K562 (cell line): Measurements from ENCODE around the gene KCNJ8. TPM values are rescaled to one million over a fixed set of nuclear protein-coding genes. Genes with fewer than 3 reads are reported as not detected.

Experiments used
- ATAC-seq: fragments of 200-7000 bp; cut with Tn5 transposase; 3 replicates; pipeline ENCODE4 v1.9.1; 2020; ENCODE audit warnings: moderate library complexity
- BruUV-seq: library from RNA; stranded (reverse); fragments of 400-500 nt; replicated peaks from 2 replicates; lab custom pipeline; 2021; lab: Mats Ljungman, UMichigan
- CTCF ChIA-PET: fragments of 300-600 bp; formaldehyde crosslinking; extraction: SDS; loops from one replicate; lab custom pipeline; 2021; ENCODE audit warnings: low intra/inter-chr PET ratio; lab: Yijun Ruan, JAX
- POLR2A ChIA-PET: fragments of 300-600, 350-650 bp; sonication (Branson Sonifier 250); formaldehyde crosslinking; extraction: SDS; loops from one replicate; lab custom pipeline; 2021; ENCODE audit warnings: antibody characterized with exemption, inconsistent platforms; lab: Yijun Ruan, JAX
- DNase-seq, 4 experiments: peaks; one replicate each; pipeline versions ENCODE4 v3.0.0 to v3.0.0-alpha.2; 2011 to 2018; ENCODE audit warnings: low spot score in 3 of 4, mixed read lengths in 3 of 4; ENCODE audit errors: extremely low read depth in 1 of 4
- FAIRE-seq: peaks from 2 replicates; lab custom pipeline; 2011; peaks lifted over from hg19 to GRCh38; lab: Jason Lieb, UNC
- H2AFZ ChIP-seq: 2 replicates; pipeline ENCODE4 v1.6.0; 2011; ENCODE audit warnings: low read depth, low read length, control low read depth, inconsistent platforms
- H3K27ac ChIP-seq: fragments of 200-600 bp; 3 replicates; pipeline ENCODE4 v1.8.0; 2011; ENCODE audit warnings: low read depth, mild to moderate bottlenecking, control low read depth, inconsistent platforms, low read length, moderate library complexity, mixed read lengths; ENCODE audit errors: extremely low read depth
- H3K27me3 ChIP-seq, 2 experiments: fragments of 300-600 bp in 1 of 2; 2 replicates in 1 of 2; 3 replicates in 1 of 2; pipeline versions ENCODE4 v1.6.0 to v1.8.0; 2011; ENCODE audit warnings: inconsistent platforms in 2 of 2, low read length in 2 of 2, mild to moderate bottlenecking in 1 of 2, mixed read lengths in 1 of 2, moderate library complexity in 1 of 2; ENCODE audit not compliant: control insufficient read depth in 2 of 2, insufficient read depth in 2 of 2
- H3K36me3 ChIP-seq: fragments of 300-600 bp; 3 replicates; pipeline ENCODE4 v1.8.0; 2011; ENCODE audit warnings: mild to moderate bottlenecking, low read length, inconsistent platforms; ENCODE audit not compliant: control insufficient read depth, insufficient read depth
- H3K4me1 ChIP-seq, 2 experiments: fragments of 200-600 bp in 1 of 2; replicated peaks in 1 of 2; 2 replicates in 1 of 2; 3 replicates in 1 of 2; pipeline versions ENCODE4 v1.5.1 to v1.8.0; 2011; ENCODE audit warnings: inconsistent platforms in 2 of 2, low read length in 2 of 2, mild to moderate bottlenecking in 1 of 2, mixed read lengths in 1 of 2, moderate library complexity in 1 of 2; ENCODE audit not compliant: control insufficient read depth in 2 of 2, insufficient read depth in 2 of 2
- H3K4me2 ChIP-seq: 2 replicates; pipeline ENCODE4 v1.6.1; 2011; ENCODE audit warnings: low read length, control low read depth, inconsistent platforms, mixed read lengths; ENCODE audit not compliant: insufficient read depth
- H3K4me3 ChIP-seq: fragments of 200-600 bp; sonication (generic), shearing (Covaris generic); 2 replicates; pipeline ENCODE4 v1.5.1; 2016; ENCODE audit warnings: control low read depth, inconsistent platforms
- H3K79me2 ChIP-seq: fragments of 200-600 bp; 3 replicates; pipeline ENCODE4 v1.8.0; 2011; ENCODE audit warnings: low read length, inconsistent platforms; ENCODE audit not compliant: control insufficient read depth, insufficient read depth
- H3K9ac ChIP-seq, 2 experiments: 2 replicates each; pipeline versions ENCODE4 v1.6.0 to v1.6.1; 2011; ENCODE audit warnings: low read depth in 2 of 2, low read length in 2 of 2, control low read depth in 1 of 2, inconsistent platforms in 1 of 2, mild to moderate bottlenecking in 1 of 2, mixed read lengths in 1 of 2; ENCODE audit not compliant: insufficient read depth in 1 of 2
- H3K9me1 ChIP-seq: one replicate; pipeline ENCODE4 v1.6.0; 2011; ENCODE audit warnings: inconsistent platforms, mild to moderate bottlenecking, low read length, moderate library complexity; ENCODE audit not compliant: control insufficient read depth, insufficient read depth
- H3K9me3 ChIP-seq: replicated peaks from 2 replicates; pipeline ENCODE4 v1.5.1; 2011; ENCODE audit warnings: low read depth, low read length, inconsistent platforms; ENCODE audit not compliant: control insufficient read depth, insufficient read depth
- H4K20me1 ChIP-seq: replicated peaks from 2 replicates; pipeline ENCODE4 v1.6.1; 2011; ENCODE audit warnings: low read length, inconsistent platforms, mixed read lengths; ENCODE audit not compliant: control insufficient read depth, insufficient read depth
- KDM2B ChIP-seq: fragments of 250-450 bp; sonication (Bioruptor Pico); IDR thresholded peaks from 2 replicates; pipeline ENCODE4 v1.8.0; 2021; ENCODE audit warnings: mild to moderate bottlenecking, moderate library complexity
- NFIX ChIP-seq: fragments of 250-450 bp; sonication (Bioruptor Pico); IDR thresholded peaks from 2 replicates; pipeline ENCODE4 v1.4.0; 2020; ENCODE audit warnings: low read depth, mild to moderate bottlenecking, moderate library complexity
- PHB2 ChIP-seq: fragments of 450-650 bp; IDR thresholded peaks from 2 replicates; pipeline ENCODE4 v1.6.1; 2017; ENCODE audit warnings: low read depth
- STAG1 ChIP-seq: sonication (generic); formaldehyde crosslinking; IDR thresholded peaks from 2 replicates; pipeline ENCODE4 v1.5.0; 2020; ENCODE audit warnings: missing genetic modification reagents, borderline replicate concordance
- ZNF143 ChIP-seq: sonication (generic); formaldehyde crosslinking; IDR thresholded peaks from 2 replicates; pipeline ENCODE4 v1.9.0; 2022; ENCODE audit warnings: mild to moderate bottlenecking, missing genetic modification reagents
- ZNF76 ChIP-seq: fragments of 250-450 bp; sonication (Bioruptor Pico); IDR thresholded peaks from 2 replicates; pipeline ENCODE4 v1.4.0; 2020; ENCODE audit warnings: mild to moderate bottlenecking, moderate library complexity, borderline replicate concordance
- WGBS: fragments of 100-300 bp; shearing (Covaris generic); methylation state at CpG from one replicate; pipeline ENCODE4 v1.1.6; 2016; ENCODE audit warnings: low coverage, mixed read lengths; ENCODE audit not compliant: insufficient coverage; ENCODE audit errors: missing lambda C conversion rate; 5-methylcytosine and 5-hydroxymethylcytosine counted together
- in situ Hi-C: fragments of 300-500 bp; cut with MboI; formaldehyde crosslinking; loops from 4 replicates; pipeline ENCODE4 v1.15.0; 2018; ENCODE audit warnings: inconsistent platforms, mixed read lengths
- intact Hi-C: fragments of 100-400 bp; cut with micrococcal nuclease; formaldehyde crosslinking; loops from 2 replicates; pipeline ENCODE4 v1.14.2; 2022
- polyA plus RNA-seq, 8 experiments: library from polyadenylated mRNA; depleted of rRNA in 4 of 8; stranded (reverse) in 5 of 8; unstranded in 3 of 8; fragments of >200 nt; fragmentation: Nextera tagmentation in 2 of 8; fragmentation: Illumina TruSeq in 1 of 8; extraction: Ambion mirVana in 2 of 8; extraction: Trizol in 1 of 8; gene quantifications; 2 replicates each; pipeline versions ENCODE4 v1.2.1 to v1.2.3, GENCODE V29; 2011 to 2014; ENCODE audit warnings: inconsistent platforms in 1 of 8, missing spikeins in 1 of 8
- total RNA-seq, 7 experiments: library from RNA; depleted of rRNA in 6 of 7; stranded (reverse); fragments of >200 nt in 6 of 7; fragmentation: Illumina TruSeq in 2 of 7; extraction: Trizol in 2 of 7; gene quantifications; 2 replicates each; pipeline versions ENCODE4 v1.2.1 to v1.2.3, GENCODE V29; 2011 to 2021; ENCODE audit warnings: low replicate concordance in 1 of 7
- TF ChIP-seq, protein P1 (sequence below): sonication (generic); formaldehyde crosslinking; IDR thresholded peaks from 2 replicates; pipeline ENCODE4 v1.8.0; 2022; ENCODE audit warnings: missing genetic modification reagents, mild to moderate bottlenecking, moderate library complexity, borderline replicate concordance
- TF ChIP-seq, protein P2 (sequence below): fragments of 450-650 bp; formaldehyde crosslinking; conservative IDR thresholded peaks from 2 replicates; pipeline ENCODE4 v1.4.0; 2022; ENCODE audit warnings: mild to moderate bottlenecking, missing genetic modification characterization
- TF ChIP-seq, protein P3 (sequence below), 2 experiments: fragments of 450-650 bp; conservative IDR thresholded peaks; 2 replicates each; pipeline ENCODE4 v1.6.1; 2017; ENCODE audit warnings: mild to moderate bottlenecking in 2 of 2, moderate library complexity in 2 of 2

Gene KCNJ8
- total and polyA plus RNA-seq, 9 of the 15 experiments (the other 6 are each of a cell fraction or from before 2014, with no cell fraction given): 0.28 to 3.6 (median 1.1) TPM

DNA sequence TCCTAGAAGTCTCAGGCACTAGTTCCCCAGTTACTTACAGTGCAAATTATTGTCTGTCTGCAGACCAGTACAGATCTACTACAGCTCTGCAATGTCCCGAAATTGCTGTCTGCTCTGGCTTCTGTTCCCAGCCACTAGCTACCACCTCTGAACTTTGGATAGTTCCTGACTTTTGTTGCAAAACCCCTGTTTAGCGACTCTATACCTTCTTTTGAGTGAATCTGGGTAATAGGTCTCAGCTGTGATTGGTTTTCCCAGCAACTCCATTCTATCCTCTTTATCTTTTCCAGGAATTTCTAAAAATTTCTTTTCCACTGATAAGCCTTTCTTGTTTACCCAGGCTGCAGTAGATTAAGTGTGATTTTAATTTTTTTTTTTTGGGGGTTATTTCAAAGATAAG is 16.8 kb downstream of the KCNJ8 start (continued):
- TF ChIP-seq, protein P1, sequence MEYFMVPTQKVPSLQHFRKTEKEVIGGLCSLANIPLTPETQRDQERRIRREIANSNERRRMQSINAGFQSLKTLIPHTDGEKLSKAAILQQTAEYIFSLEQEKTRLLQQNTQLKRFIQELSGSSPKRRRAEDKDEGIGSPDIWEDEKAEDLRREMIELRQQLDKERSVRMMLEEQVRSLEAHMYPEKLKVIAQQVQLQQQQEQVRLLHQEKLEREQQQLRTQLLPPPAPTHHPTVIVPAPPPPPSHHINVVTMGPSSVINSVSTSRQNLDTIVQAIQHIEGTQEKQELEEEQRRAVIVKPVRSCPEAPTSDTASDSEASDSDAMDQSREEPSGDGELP: no peak

DNA sequence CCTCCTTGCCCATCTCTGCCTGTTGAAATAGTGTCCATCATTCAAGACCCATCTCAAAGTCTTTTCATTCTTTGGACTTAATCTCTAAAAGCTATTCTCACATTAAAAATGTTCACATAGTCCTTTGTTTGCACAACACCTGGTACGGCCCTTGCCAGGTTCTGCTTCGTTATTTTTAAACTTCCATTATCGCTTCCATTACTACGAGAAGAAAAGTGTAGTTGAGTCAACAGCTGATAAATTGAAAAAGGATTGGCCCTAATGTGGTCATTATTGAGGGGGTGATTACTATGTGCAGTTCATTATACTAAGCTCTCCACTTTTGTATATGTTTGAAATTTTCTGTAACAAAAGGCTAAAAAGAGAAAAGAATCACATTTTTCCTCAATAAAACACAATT is 17.8 kb downstream of the KCNJ8 start:
- TF ChIP-seq ZNF76 (CRISPR knock-in tag) (no peak), PHB2 (no peak), STAG1 (no peak), NFIX (CRISPR knock-in tag) (no peak), KDM2B (no peak), ZNF143 (CRISPR knock-in tag) (no peak)
- TF ChIP-seq, protein P2, sequence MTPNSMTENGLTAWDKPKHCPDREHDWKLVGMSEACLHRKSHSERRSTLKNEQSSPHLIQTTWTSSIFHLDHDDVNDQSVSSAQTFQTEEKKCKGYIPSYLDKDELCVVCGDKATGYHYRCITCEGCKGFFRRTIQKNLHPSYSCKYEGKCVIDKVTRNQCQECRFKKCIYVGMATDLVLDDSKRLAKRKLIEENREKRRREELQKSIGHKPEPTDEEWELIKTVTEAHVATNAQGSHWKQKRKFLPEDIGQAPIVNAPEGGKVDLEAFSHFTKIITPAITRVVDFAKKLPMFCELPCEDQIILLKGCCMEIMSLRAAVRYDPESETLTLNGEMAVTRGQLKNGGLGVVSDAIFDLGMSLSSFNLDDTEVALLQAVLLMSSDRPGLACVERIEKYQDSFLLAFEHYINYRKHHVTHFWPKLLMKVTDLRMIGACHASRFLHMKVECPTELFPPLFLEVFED (CRISPR knock-in tag): no peak
- TF ChIP-seq, protein P3, sequence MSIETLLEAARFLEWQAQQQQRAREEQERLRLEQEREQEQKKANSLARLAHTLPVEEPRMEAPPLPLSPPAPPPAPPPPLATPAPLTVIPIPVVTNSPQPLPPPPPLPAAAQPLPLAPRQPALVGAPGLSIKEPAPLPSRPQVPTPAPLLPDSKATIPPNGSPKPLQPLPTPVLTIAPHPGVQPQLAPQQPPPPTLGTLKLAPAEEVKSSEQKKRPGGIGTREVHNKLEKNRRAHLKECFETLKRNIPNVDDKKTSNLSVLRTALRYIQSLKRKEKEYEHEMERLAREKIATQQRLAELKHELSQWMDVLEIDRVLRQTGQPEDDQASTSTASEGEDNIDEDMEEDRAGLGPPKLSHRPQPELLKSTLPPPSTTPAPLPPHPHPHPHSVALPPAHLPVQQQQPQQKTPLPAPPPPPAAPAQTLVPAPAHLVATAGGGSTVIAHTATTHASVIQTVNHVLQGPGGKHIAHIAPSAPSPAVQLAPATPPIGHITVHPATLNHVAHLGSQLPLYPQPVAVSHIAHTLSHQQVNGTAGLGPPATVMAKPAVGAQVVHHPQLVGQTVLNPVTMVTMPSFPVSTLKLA (conservative IDR thresholded peaks at IDR 0.05): no peak

More for the DNA sequence above, 17.8 kb downstream of the KCNJ8 start:
- BruUV-seq: no TSS peak
- Histone ChIP-seq H4K20me1 (no peaks in the 10 kb centered on the region), H3K4me1 (no peaks in the 10 kb centered on the region; a peak in 1 of 5 replicates), H3K4me3 (no peak overlapping the region), H3K9me1 (no peaks in the 10 kb centered on the region), H3K79me2 (no peaks in the 10 kb centered on the region), H3K27me3 (no peaks in the 10 kb centered on the region), H3K4me2 (no peak overlapping the region), H3K36me3 (no peaks in the 10 kb centered on the region), H3K9ac (no peak overlapping the region), H2AFZ (no peak overlapping the region), H3K27ac (no peak overlapping the region), H3K9me3 (no peaks in the 10 kb centered on the region)
- CTCF ChIA-PET: no interaction called here
- DNase-seq (no peak), FAIRE-seq (no peak), ATAC-seq (no peak)
- in situ Hi-C loops: no loop called here
- POLR2A ChIA-PET: no interaction called here
- intact Hi-C loops: no loop called here
- WGBS: 20% methylated on average over 2 of the region's 4 CpGs
